ENCODE data around the gene FAM83D. TPM values are rescaled to one million over a fixed set of nuclear protein-coding genes. Genes with fewer than 3 reads are reported as not detected.

The FAM83D gene
- total RNA-seq, 4 donors from 2014 or later, result 0.67 to 3.4 (median 0.86) TPM

DNA sequence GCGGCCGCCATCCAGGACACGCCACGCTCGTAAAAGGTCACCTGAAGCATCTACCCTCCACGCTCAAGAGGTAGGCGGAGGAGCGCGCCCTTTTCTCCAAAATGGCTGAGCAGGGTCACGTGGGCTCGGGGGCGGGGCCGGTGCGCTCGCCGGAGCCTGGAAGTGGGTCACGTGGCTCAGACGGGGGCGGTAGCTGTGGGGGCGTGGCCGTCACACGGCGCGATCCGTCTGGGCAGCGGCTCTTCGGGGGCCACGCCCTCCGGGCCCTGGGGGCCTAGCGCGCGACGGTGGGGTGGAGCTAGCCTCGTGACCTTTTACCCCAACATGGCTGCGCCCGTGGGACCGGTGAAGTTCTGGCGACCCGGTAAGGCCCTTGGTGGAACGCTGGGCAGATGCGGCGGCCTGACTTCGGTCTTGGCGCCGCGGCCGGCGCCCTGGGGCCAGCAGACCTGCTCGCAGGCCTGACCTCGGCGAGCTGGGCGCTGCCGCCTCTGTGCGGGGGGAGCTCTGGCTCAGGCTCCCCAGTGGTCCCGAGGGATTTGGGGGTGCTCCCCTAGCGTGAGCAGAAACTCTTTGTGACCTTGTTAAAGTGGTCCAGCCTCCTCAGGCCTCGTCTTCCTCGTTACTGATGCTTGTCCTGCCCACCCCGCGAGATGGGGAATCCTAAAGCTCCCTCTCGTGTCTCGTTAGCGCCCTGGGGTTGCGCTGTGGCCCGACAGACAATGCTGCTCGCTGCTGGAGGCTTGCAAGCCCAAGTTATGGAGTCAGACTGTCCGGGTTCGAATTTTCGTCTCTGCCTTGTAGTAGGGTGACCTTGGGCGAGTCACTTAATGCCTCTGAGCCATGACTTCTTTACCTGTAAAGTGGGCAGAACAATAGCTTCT lies 36.1 kb downstream of the FAM83D start, which contains the start of gene DHX35:
TSS of gene DHX35 (plus strand) at position 301 of the 884 bp plus-strand sequence. CDS start at position 325, 24 bp downstream.
- 0 to 2% methylated on average over 10 to 23 of the region's 70 CpGs for WGBS, 2 donors
- DNase-seq, result peak; percentile 98
- Histone ChIP-seq H3K27ac (peak within 1 kb of the TSS; percentile 47 to 95 (median 68)), H3K27me3 (no peaks in the 10 kb centered on the region), H3K4me1 (peaks cover 9 to 10% of the 10 kb centered on the region in 2 donors), H3K36me3 (no peaks in the 10 kb centered on the region), H3K9me3 (no peaks in the 10 kb centered on the region), H3K4me3 (replicated peaks in 1 of 3) (peak within 1 kb of the TSS; percentile 68 to 93 (median 85))
- intact Hi-C loops (cut with DNase I), result no loop called here
- TF ChIP-seq CTCF (IDR thresholded peaks at IDR 0.05), result peak in 1 of 6 experiments; percentile 14
- peak in 1 of 2 donors; percentile 49 for TF ChIP-seq POLR2A (IDR thresholded peaks at IDR 0.05)

DNA sequence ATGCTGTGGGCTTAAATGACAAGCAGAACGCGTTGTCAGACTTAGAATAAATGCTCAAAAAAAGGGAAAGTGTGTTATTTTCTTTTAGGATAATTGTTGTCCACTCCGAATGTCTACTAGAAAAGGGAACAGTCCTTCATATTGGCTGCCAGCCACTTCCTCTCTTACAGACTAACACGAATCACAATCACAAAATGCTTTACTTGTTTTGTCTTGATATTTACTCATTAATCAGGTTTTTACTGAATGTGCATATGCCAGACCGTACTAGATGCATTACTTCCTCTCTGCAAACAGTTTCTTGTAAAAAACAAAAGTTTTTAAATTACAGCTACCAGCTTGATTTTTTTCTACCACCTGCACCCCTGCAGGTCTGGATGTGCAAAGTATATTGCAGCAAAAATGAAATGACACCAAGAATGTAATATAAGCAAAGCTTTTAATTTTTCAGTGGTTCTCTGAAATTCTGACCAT lies 36.7 kb downstream of the FAM83D start:
- TF ChIP-seq CTCF (IDR thresholded peaks at IDR 0.05) (no peak), POLR2A (IDR thresholded peaks at IDR 0.05) (no peak)
- intact Hi-C loops (cut with DNase I), result no loop called here

GRCh38 chr20:38963745-38964144 lies 37.5 kb downstream of the FAM83D start:
- Histone ChIP-seq H3K9me3 (no peaks in the 10 kb centered on the region), H3K4me1 (peaks cover 9 to 10% of the 10 kb centered on the region in 2 donors), H3K27ac (no peak overlapping the region), H3K27me3 (no peaks in the 10 kb centered on the region), H3K36me3 (no peaks in the 10 kb centered on the region), H3K4me3 (replicated peaks in 1 of 3) (no peak overlapping the region)
- intact Hi-C loops (cut with DNase I), result no loop called here
- DNase-seq, result no peak
- TF ChIP-seq POLR2A (IDR thresholded peaks at IDR 0.05) (no peak), CTCF (IDR thresholded peaks at IDR 0.05) (no peak)

More for the DNA sequence above, 36.7 kb downstream of the FAM83D start:
- WGBS, 2 donors, result 8 to 12% methylated on average over 5 of the region's 5 CpGs
- Histone ChIP-seq H3K9me3 (no peaks in the 10 kb centered on the region), H3K27ac (peak overlapping the region in 2 of 3 donors; percentile 68 to 95), H3K36me3 (no peaks in the 10 kb centered on the region), H3K4me3 (replicated peaks in 1 of 3) (peak overlapping the region; percentile 68 to 93 (median 85)), H3K27me3 (no peaks in the 10 kb centered on the region), H3K4me1 (peaks cover 9 to 10% of the 10 kb centered on the region in 2 donors)
- no peak for DNase-seq

- peaks cover 9 to 10% of the 10 kb centered on the region in 2 donors for H3K4me1 ChIP-seq
- H3K9me3 ChIP-seq, result no peaks in the 10 kb centered on the region
- no peak for DNase-seq
- H3K27ac ChIP-seq, result no peak overlapping the region
- intact Hi-C loops (cut with DNase I), result no loop called here
- no peak for TF ChIP-seq CTCF (IDR thresholded peaks at IDR 0.05)
- no peak for TF ChIP-seq POLR2A (IDR thresholded peaks at IDR 0.05)
- H3K4me3 ChIP-seq (replicated peaks in 1 of 3), result no peak overlapping the region
- H3K27me3 ChIP-seq, result no peaks in the 10 kb centered on the region
- no peaks in the 10 kb centered on the region for H3K36me3 ChIP-seq
Measured at GRCh38 chr20:38965264-38965663, 39.0 kb downstream of the FAM83D start.

DNA sequence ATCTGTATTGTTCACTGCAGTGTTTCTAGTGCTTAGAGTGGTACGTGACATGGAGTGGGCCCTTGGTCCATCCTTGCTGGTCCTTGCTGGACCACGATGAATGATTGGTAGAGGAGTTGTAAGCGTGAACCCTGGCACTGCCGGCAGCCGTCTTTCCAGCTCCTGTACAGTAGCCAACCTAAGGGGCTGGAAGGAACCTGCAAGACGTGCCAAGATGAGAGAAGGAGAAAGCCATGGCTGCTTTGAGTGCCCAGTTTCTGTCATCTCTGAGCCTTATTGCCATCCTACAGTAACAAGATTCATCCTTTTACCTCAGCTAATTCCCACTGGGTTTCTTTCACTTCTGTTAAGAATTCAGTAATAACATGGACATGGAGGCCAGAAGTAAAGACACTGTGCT lies 41.9 kb downstream of the FAM83D start:
- no peak overlapping the region for H3K4me3 ChIP-seq (replicated peaks in 1 of 3)
- WGBS, 2 donors, result 89 to 91% methylated on average over 6 of the region's 6 CpGs
- no peak for TF ChIP-seq POLR2A (IDR thresholded peaks at IDR 0.05)
- TF ChIP-seq CTCF (IDR thresholded peaks at IDR 0.05), result no peak
- no peak for DNase-seq
- no peaks in the 10 kb centered on the region for H3K27me3 ChIP-seq
- intact Hi-C loops (cut with DNase I), result no loop called here
- no peak overlapping the region for H3K27ac ChIP-seq
- H3K4me1 ChIP-seq, result peaks cover 1 to 6% of the 10 kb centered on the region in 2 donors
- H3K9me3 ChIP-seq, result no peaks in the 10 kb centered on the region
- H3K36me3 ChIP-seq, result no peaks in the 10 kb centered on the region

Data from thyroid gland (tissue), 4 donors.